Uterus (tissue), 4 donors: ENCODE data around the gene SLC8A1. TPM values are rescaled to one million over a fixed set of nuclear protein-coding genes. Genes with fewer than 3 reads are reported as not detected.

Experiments used
- DNase-seq, 2 donors: peaks; one replicate each; pipeline ENCODE4 v3.0.0-alpha.2; 2019 to 2020
- H3K27ac ChIP-seq, 2 donors: fragments of 200-600 bp; sonication (generic); 1 replicate in 1 of 2; 2 replicates in 1 of 2; pipeline ENCODE4 v1.5.1; 2016 to 2018
- H3K27me3 ChIP-seq, 2 donors: fragments of 200-600 bp; sonication (generic); one replicate each; pipeline ENCODE4 v1.5.1; 2018 to 2019; ENCODE audit warnings: control low read depth in 1 of 2
- H3K36me3 ChIP-seq, 2 donors: fragments of 200-600 bp; sonication (generic); one replicate each; pipeline ENCODE4 v1.5.1; 2019; ENCODE audit warnings: control low read depth in 1 of 2
- H3K4me1 ChIP-seq, 2 donors: fragments of 200-600 bp; sonication (generic); one replicate each; pipeline ENCODE4 v1.5.1; 2018 to 2019; ENCODE audit warnings: control low read depth in 1 of 2
- H3K4me3 ChIP-seq, 2 donors: fragments of 200-600 bp; sonication (generic); 1 replicate in 1 of 2; 2 replicates in 1 of 2; pipeline ENCODE4 v1.5.1; 2018 to 2019; ENCODE audit warnings: mild to moderate bottlenecking in 1 of 2
- H3K9me3 ChIP-seq, 2 donors: fragments of 200-600 bp; sonication (generic); one replicate each; pipeline ENCODE4 v1.5.1; 2019; ENCODE audit warnings: control low read depth in 1 of 2
- CTCF ChIP-seq, 4 experiments: fragments of 200-600 bp in 2 of 4; fragments of 450-650 bp in 2 of 4; sonication (generic) in 2 of 4; IDR thresholded peaks; one replicate each; pipeline ENCODE4 v1.5.1; 2016 to 2019; ENCODE audit warnings: antibody characterized with exemption in 4 of 4, mild to moderate bottlenecking in 2 of 4, moderate library complexity in 1 of 4
- POLR2A ChIP-seq, 2 donors: fragments of 450-650 bp; IDR thresholded peaks; one replicate each; pipeline ENCODE4 v1.6.1; 2016; ENCODE audit warnings: antibody characterized with exemption in 2 of 2, mild to moderate bottlenecking in 1 of 2, moderate library complexity in 1 of 2
- intact Hi-C: fragments of 100-400 bp; cut with DNase I; formaldehyde crosslinking; loops from one replicate; pipeline ENCODE4 v1.15.1; 2023; ENCODE audit warnings: low total_unique reads
- total RNA-seq, 4 donors: library from RNA; depleted of rRNA in 3 of 4; stranded (reverse); fragments of >200 nt in 3 of 4; gene quantifications; one replicate each; pipeline versions ENCODE4 v1.1.0 to v1.2.4, GENCODE V29; 2014 to 2023
- donor health status: DM: yes; HTN: yes; CAD: no.

SLC8A1 gene
- total RNA-seq, 4 donors from 2014 or later = 61.2 to 257 (median 140) TPM

DNA sequence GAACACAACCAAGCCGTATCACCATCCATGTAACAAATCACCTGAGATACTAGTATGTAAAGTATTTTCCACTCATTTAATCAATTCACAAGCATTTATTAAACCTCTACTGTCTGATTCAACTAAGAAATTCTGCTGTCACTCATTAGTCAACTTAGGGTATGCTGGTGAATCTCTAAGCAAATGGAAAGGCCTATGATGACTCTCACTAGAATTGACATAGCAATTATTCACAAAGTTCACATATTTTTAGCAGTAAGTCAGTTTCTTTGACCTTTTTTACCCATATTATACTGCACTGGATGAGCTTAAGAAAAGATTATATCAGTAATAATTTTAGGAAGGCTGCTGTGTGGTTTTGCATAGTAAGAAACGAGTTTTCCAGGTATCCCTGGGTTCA, 130.1 kb downstream of the SLC8A1 start:
- intact Hi-C loops = no loop called here
- no peak for TF ChIP-seq CTCF (IDR thresholded peaks at IDR 0.05)
- TF ChIP-seq POLR2A (IDR thresholded peaks at IDR 0.05) = no peak
- no peak overlapping the region for H3K27ac ChIP-seq
- no peak overlapping the region for H3K4me3 ChIP-seq
- H3K9me3 ChIP-seq = no peaks in the 10 kb centered on the region
- no peaks in the 10 kb centered on the region for H3K36me3 ChIP-seq
- peaks cover 0 to 1% of the 10 kb centered on the region in 2 donors for H3K4me1 ChIP-seq
- no peaks in the 10 kb centered on the region for H3K27me3 ChIP-seq
- DNase-seq = no peak

DNA sequence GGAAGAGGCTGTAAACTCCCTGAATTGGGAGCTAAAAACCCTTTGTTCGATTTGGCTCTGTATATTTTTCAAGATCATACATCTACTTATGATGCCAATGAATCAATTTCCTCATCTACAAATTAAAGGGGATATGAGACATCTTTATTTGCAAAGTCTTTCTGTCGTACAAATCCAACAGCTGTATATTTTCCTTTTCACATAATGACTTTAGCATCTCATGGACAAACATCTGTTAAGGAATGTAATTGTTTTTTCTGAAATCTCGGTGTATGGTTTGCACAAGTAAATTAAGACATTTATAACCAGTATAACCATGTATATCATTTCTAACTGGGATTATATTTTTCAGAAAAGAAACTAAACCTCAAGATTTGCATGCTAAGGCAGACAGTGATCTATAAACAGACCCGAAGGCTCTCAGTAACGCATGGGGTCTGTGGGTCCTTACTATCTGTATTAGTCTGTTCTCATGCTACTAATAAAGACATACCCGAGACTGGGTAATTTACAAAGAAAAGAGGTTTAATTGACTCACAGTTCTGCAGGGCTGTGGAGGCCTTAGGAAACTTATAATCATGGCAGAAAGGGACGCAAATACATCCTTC, 130.8 kb downstream of the SLC8A1 start:
- TF ChIP-seq POLR2A (IDR thresholded peaks at IDR 0.05) (no peak), CTCF (IDR thresholded peaks at IDR 0.05) (no peak)
- no peak for DNase-seq
- no peaks in the 10 kb centered on the region for H3K9me3 ChIP-seq
- H3K27ac ChIP-seq = peak overlapping the region in 1 of 2 donors; percentile 2
- peaks cover 0 to 4% of the 10 kb centered on the region in 2 donors for H3K4me1 ChIP-seq
- intact Hi-C loops = no loop called here
- H3K4me3 ChIP-seq = no peak overlapping the region
- H3K36me3 ChIP-seq = no peaks in the 10 kb centered on the region
- H3K27me3 ChIP-seq = no peaks in the 10 kb centered on the region

GRCh38 chr2:40318921-40319320, 133.0 kb downstream of the SLC8A1 start:
- no peak overlapping the region for H3K4me3 ChIP-seq
- TF ChIP-seq POLR2A (IDR thresholded peaks at IDR 0.05) = no peak
- no peak for TF ChIP-seq CTCF (IDR thresholded peaks at IDR 0.05)
- H3K36me3 ChIP-seq = no peaks in the 10 kb centered on the region
- DNase-seq = no peak
- H3K4me1 ChIP-seq = peaks cover 0 to 4% of the 10 kb centered on the region in 2 donors
- H3K9me3 ChIP-seq = peaks cover 0 to 3% of the 10 kb centered on the region in 2 donors
- H3K27me3 ChIP-seq = no peaks in the 10 kb centered on the region
- peak overlapping the region in 1 of 2 donors; percentile 28 for H3K27ac ChIP-seq
- intact Hi-C loops = no loop called here

GRCh38 chr2:40317761-40318160, 134.1 kb downstream of the SLC8A1 start:
- Histone ChIP-seq H3K9me3 (peaks cover 0 to 3% of the 10 kb centered on the region in 2 donors), H3K27me3 (no peaks in the 10 kb centered on the region), H3K4me1 (peaks cover 0 to 4% of the 10 kb centered on the region in 2 donors), H3K36me3 (no peaks in the 10 kb centered on the region), H3K4me3 (no peak overlapping the region), H3K27ac (peak overlapping the region; percentile 10 to 53)
- TF ChIP-seq CTCF (IDR thresholded peaks at IDR 0.05) (no peak), POLR2A (IDR thresholded peaks at IDR 0.05) (no peak)
- intact Hi-C loops = no loop called here
- no peak for DNase-seq

DNA sequence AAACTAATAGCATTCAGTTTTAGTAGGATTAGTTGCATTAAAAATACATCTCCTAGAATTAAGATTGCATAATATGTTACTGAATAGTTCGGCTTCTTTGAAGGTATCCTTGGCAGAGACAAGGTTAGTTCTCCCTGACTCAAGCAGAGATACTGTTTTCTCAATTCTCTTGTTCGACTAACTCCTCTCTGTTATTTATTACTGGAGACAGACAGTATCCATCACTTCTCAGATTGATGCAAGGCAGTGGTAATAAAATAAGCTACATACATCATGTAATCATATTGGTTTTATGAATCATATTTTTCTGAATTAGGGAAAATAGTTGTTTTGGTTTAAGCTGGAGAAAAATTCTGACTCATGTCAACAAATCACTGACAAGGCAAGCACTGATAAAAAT, 134.8 kb downstream of the SLC8A1 start:
- Histone ChIP-seq H3K4me3 (no peak overlapping the region), H3K4me1 (peaks cover 0 to 4% of the 10 kb centered on the region in 2 donors), H3K9me3 (peaks cover 0 to 3% of the 10 kb centered on the region in 2 donors), H3K27ac (peak overlapping the region; percentile 37 to 53), H3K27me3 (no peaks in the 10 kb centered on the region), H3K36me3 (no peaks in the 10 kb centered on the region)
- no peak for DNase-seq
- TF ChIP-seq POLR2A (IDR thresholded peaks at IDR 0.05) (no peak), CTCF (IDR thresholded peaks at IDR 0.05) (no peak)
- intact Hi-C loops = no loop called here
